ENCODE data around the gene FBXO21.

Gene FBXO21

DNA sequence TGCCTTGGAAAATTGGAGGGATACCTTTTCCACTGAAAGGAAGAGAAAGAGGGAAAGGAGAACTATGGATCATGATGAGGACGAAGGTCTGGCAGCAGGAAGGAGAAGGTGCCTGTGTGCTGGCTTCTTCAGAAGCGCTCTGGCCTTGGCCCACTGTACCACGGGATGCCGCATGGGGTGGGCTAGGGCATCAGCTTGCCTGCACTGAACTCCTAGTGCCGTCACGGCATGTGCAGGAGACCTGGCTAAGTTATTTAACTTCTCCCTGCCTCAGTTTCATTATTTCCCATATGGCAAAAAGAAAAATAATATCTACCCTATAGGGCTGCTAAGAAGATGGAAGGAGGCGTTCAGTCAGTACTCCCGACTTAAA is 28.1 kb downstream of the FBXO21 start:
- no peak for DNase-seq

DNA sequence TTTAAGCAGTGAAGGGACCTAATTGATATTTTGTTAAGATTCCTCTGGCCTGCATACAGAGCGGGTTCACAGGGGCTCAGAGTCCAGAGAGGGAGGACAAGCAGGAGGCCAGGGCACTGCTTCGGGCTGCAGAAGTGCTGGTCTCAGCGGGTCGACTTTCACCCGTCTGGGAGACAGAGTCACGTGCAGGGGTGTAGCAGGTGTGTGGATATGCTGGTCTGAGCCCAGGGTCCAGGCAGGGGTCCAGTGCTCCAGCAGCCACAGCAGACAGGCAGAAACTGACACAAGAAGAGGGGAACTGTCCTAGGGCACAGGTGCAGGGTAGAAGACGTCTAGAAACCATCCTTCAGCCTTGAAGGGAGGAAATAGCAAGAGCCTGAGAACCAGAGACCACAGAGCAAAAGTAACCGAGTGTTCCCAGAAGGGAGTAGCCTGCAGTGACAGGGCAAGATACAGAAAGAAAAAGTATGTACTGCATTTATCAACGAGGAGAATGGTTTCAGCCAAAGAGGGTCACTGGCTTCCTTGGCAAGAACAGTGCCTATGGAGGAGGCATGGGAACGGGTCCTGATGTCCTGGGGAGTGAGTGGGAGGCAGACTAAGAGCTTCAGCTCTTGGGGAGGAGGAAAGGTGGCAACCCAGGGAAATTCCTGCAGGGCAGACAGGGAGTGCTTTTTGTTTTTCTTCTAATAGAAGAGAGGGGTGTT is 28.7 kb downstream of the FBXO21 start:
- no peak for DNase-seq

DNA sequence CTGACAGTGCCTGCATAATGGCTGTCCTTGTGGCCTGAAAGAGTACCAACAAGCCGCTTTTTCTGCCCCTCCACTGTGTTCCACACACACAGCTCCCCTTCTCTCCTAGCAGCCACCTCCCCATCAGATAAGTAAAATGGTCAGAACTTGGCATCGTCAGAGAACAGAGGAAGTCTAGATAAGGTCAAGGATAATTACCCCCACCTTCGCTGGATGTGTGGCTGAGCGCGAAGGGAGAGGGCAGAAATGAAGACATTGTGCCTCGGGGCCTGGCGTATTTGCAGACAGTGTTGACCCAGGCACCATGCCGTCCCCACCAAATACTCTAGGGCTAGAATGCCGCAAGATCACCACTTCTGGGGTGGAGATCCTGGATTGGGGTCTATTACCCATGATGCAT is 30.6 kb downstream of the FBXO21 start:
- no peak for DNase-seq

DNA sequence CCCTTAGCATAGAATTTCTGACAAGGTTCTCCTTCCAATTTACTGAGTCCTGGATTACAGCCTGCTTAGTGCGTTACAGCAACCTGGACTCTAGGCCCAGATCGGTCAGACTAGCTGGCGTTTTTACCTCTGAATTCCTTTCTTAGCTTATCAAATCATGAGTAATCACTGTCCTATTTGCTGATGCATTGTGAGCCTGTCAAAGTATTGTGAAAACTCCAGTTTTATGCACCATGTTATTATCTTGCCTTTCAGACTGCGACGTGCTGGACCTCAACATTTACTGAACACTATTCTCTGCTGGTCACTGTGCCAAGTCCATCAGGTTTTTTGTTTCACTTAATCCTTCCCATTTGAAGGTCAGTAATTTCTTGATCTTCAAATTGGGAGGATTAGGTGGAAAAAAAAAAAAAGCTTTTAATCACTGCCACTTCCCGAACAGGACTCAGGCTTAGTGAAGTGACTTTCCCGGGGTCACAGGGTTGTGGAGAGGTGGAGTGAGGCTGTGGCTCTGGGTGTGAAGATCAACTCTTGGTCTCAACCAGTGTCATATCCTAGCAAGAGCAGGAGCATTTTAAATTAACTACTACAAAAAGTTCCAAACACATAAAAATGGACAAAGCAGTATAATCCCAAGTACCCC is 31.2 kb downstream of the FBXO21 start:
- no peak for DNase-seq

DNA sequence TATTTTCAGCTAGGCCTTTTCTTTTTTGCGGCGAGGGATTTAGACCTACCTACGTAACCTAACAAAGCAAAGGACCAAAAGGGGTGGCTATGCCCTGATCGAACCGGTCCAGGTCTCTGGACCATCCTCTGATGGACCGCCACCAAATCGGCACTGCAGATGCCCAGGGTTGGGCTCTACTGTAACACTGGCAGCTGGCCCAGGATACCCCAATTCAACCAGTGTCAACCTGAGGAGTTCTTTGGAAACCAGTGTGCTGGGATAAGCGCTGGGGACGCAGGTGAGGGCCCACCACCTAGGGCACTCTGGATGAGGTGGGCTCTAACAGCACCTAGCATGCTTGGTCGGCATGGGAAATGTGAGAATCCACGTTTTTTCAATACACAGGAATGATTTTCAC is 32.2 kb downstream of the FBXO21 start:
- no peak for DNase-seq

DNA sequence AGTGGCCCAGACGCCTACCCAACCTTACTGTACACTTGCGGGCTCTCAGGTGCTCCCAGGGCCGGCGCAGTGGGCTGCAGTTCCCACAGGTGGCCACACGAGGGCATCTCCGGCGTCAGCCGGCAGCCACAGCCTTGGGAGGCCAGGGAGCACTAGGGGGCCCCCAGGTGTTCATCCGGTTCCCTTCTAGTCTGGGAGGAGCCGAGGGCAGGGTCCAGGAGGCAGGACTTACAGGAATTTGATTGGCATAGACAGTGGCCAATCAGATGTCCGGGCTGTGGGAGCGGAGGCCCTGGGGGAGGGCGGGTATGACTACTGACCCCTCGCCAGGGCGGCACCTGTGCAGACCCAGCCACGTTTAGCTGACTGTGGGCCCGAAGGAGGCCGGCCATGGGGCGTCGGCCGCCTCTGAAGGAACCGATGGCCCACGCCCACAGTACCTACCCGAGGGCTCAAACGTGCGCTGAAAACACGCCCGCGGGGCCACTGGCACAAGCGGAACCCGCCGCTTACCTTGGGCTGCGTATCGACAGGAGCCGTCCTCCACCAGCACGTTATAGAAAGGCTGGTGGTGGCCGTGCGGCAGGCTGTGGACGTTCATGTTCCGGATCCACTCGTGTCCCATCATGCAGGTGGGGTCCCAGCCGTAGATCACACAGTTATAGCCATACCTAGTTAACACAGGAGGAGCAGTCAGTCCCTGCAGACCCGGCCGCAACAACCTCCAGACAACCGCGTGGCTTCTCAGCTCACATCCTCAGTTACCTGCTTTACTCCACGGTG is 34.8 kb downstream of the FBXO21 start:
- peak; percentile 71 for DNase-seq

DNA sequence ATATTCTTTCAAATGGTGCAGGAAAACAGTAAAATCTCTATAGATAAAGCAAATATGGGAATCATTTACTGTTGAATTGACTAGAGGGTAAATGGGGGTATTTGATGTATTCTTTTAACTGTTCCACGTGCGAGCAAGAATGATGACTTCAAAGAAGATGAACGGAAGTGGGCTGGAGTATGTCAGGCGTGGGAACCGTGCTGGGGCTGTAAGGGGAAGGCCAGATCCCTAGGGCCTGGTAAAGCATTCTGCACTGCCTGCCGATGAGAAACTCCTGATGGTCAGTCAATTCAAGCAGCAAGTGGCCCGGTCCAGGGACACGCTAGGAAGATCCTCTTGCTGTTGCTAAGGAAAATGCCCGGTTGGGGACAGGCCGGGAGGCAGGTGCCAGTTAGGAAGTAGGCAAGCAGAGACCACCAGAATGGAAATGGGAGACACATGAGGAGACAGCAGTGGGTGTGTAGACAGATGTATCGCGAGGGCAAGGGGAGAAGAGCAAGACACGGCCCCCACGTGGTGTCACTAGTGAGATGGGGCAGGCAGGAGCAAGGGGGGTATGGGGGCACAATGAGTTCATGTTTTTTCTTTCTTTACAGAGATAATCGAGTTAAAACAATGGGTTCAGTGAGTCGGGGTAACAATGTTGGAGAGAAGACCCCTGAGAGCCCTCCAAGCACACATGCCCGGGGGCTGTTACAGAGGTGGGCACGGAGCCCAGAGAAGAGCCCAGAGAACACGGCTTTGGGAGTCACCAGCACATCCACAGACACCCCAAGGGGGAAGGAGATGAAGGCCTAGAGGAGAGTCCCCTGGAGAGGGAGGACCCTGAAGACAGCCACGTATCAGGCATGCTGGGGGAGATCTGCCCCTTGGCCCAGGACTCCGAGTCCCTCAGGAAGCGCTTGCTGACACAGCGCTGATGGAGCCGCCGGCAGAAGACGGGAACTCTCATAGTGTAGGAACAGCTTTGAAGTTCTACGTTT is 37.2 kb downstream of the FBXO21 start:
- peak; percentile 18 for DNase-seq

DNA sequence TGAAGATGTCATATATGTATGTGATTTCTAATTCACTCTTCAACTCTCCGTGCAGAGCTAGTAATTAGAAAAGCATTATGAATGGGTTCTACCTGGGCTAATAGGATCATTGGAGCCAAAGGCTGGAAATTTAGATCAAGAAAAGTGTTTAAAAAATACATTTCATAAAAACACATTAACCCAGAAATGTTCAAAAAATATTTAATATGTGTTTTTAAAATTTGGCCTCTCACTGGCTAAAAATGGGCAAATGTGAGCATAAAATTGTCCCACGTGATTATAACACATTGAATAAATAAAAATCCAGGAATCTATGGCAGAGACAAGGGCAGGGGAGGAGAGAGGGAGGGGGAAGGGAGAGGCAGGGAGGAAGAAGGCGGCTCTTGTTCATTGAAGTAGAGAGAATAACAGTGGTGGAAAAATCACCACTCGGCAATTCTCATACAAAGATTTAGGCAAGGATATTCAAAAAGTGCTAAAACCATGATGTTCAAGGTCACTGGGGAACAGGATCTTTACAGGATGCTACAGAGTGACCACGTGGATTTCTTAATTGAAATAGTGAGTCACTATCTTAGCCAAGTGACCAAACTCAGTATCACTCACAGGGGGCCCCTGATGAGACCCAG is 38.8 kb downstream of the FBXO21 start:
- no peak for DNase-seq

DNA sequence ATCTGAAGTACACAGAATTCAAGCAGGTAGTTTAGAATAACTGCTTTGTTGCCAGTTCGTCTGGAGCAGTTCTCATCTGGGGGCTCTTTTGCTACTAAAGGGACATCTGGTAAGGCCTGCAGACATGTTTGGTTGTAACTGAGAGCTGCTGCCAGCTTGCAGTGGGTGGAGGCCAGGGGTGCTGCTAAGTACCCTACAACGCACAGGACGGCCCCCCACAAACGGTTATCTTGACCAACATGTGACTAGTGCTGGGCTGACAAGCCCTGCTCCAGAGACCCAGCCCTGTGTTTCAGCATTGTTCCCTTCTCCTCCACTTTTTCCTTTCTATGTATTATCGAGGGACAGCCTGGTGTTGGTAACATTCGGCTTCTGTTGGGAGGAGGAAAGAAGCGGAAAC is 40.8 kb downstream of the FBXO21 start:
- DNase-seq, result no peak

DNA sequence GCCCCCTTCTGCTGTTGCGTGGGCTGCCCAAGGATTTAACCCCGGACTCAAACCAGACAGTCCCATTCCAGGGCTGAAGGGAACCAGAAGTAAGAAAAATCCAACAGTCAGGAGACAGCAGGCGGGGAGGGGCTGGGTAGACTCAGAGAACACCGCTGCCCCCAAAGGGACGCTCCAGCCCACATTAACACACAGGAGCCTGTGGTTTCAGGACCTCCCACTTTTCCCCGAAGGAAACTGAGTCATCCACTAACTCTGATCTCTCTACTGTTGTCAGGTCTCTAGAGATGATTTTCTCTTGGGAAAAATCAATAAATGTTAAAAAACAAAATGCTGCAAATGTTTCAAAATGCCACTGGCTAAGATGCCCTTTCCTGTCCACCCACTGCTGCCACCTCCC is 41.6 kb downstream of the FBXO21 start:
- no peak for DNase-seq

DNA sequence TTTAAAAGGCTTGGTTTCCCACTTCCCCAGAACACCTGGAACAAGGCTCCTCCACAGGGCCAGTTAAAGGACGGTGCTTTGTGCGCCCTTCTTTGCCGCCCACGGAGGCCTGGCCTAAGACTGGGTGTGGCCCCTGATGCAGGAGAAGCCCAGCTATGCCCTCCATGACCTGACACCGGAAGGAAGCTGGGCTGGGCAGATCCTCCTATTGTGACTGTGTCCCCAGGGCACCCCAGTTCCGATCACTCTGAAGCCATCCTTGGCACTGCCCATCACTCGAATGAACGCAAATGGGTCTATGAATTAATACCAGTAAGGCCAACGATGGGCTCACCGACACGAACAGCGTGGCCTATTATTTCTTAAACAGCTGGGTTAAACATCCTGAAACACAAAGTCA is 42.6 kb downstream of the FBXO21 start:
- DNase-seq, result no peak

DNA sequence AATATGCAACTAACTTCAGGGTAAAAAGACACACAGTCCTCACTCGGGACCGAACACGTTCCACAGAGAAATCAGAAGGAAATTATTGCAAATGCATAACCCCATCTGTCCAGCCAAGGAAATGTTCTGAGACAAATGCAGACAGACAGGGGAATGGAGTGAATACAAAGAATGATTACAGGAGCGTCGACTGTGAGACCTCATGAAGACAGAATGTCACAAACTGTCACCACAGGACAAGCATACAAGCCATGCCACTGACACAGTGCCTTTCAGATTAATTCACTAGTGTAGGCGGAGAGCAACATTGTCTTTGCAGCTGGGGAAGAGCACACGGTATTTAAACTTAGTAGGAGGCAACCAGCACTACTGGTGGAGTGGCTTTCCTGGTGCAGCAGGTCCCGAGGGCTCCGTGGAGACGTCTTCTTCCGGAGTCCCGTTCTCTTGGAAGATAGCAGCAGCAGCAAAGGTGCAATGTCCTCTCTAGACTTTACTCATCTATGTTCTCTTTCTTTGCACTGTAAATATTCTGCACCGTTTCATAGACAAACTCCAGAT is 44.6 kb downstream of the FBXO21 start:
- no peak for DNase-seq

DNA sequence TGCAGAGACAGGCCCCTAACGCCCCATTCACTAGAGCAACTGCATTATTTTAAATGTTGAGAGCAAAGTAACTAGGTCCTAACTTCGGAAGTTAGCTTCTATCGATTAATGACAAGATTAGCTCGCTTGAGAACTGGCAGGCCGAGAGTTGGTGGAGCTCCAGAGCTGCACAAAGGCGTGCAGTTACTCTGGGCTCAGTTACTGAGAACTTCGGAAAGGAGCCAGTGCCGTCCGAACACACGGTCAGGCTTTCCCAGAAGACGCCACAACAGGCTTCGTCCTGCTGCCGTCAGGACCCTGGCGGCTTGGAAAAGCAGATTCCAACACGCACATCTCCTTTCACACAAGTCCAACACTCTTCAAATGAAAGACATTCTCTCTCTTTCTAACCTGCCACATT is 45.7 kb downstream of the FBXO21 start:
- DNase-seq, result no peak

DNA sequence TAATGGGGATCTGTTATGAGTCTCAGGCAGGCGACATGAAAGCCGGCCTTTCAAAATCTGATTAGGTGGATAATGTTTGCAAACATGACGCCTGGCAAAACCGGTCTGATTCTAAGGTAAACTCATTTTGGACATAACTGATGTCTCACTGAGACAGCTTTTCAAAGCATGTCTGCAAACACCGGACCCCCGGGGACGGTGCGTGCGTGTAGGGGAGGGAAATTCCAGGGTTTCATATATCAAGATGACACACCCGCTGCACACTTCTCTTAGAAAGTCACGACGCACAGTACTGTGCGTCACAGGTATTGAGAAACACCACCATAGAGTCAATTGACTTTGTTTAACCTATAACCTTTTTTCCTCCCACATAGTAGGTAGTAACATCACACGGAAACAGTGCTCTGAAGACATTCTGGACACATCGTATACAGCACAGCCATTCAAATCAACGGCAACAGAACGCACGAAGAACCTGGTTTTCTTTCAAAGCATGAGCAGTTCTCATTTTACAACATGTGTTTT is 47.2 kb downstream of the FBXO21 start:
- no peak for DNase-seq

DNA sequence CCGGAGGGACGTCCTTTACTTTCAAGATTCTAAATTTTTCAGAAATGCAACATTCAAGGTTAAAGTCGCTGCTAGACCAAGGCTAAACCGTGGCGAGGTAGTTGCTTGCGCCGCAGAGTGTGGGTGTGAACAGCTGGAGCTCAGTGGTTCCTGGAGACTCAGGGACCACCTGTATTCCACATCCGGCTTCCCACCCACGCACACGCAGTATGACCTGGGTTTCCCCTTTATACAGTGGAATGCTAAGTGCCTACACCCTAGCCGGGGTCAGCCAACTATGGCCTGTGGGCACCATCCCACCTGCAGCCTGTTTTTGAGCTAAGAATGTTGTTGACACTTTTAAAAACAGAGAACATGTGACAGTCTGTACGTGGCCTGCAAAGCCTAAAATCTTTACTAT is 48.2 kb downstream of the FBXO21 start:
- no peak for DNase-seq

DNA sequence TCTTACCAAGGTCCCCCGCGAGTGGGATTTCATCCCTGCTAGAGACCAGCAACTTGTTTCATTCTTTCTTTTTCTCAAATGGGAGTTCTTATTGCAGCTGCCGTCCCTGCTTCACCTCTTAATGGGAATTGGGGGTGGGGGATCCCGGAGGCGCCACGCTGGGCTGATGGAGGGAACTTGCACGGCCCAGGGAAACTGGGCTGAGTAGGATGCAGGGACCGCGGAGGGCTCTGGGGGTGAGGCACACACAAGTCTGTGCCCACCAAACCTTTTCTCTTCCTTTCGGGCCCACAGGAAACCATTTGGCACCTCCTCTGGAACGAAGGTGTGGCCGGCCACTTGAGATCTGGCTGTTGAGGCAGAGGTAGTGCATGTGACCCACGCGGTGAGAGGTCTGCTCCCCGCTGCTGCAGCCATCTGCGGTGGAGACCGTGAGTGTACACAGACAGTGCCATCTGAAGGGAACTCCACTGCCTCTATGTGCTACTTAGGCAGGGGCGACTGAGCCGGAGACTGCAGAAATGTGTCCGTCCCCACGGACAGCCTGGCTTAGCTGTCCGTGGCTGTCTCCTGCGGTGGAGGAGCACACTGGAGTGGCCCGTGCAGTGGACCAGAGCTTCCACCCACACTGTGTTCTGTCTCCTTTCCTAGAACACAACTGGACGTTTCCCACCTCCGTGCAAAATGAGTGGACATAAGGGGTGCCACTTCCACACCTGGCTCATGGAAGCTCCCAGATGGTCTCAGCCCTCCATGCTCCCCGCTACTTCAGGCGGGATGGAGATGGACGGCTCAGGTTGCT is 49.0 kb downstream of the FBXO21 start:
- DNase-seq, result no peak

DNA sequence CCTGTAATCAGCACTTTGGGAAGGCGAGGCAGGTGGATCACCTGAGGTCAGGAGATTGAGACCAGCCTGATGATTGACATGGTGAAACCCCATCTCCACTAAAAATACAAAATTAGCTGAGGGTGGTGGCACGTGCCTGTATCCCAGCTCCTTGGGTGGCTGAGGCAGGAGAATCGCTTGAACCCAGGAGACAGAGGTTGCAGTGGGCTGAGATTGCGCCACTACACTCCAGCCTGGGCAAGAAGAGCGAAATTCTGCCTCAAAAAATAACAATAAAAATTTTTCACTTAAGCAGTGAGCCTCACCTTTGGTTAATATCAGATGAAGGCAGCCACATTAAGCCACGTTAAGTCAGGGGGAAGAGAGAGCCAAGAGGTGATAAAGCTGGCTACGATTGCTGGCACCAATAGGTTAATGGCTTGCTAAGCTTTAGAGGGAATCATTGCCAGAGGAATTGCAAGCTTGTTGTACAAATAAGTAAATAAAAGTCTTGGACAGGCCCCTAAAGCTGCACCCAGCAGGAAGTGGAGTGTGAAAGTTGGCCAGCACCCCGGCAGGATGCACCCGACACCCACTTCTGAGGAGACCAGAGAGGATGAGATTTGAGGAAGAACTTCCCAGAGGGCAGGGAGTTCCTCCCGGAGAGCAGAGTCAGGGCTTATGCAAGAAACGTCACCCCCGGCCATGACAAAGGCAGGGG is 49.7 kb downstream of the FBXO21 start:
- no peak for DNase-seq

DNA sequence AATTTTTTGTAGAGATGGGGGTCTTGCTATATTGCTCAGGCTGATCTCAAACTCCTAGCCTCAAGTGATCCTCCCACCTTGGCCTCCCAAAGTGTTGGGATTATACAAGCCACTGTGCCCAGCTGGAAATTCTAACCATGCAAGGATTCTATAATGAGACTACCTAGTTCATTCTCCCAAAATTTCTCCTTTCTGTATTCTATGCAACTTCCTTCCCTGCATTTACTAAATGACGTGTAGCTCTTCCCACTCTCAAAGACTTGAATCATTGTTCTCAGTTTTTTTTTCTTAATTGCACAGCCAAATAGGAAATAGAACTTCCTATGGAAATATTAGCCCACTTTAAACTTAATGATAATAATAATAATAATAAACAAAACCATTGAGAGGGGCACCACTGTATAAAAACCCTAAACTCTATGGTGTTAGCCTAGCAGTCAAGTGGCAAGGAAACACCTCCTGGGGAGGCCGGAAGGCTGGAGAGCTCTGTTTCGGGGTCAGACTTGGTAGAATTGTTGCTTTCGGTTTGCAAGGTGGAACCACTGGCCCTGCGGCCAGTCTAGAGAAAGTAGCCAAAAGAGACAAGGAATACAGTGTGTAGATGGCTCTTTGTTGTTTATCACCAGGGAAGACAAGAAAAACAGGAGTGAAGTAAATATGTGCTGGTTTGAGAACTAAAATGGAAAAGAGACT is 51.1 kb downstream of the FBXO21 start:
- DNase-seq, result no peak

DNA sequence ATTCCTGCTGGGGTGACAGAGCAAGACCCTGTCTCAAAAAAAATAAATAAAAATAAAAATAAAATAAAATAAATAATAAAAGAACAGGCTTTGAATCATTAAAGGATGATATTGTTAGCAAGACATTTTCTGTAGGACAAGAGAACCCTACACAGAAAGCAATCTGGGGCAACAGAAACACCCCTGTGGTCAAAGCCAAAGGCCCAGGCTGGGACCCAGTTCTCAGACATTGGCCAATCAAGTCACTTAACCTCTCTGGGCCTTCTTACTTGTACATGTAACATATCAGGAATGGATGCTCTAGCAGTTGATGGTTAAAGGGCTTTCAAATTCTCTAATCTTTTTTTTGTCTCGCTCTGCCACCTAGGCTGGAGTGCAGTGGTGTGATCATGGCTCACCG is 55.5 kb downstream of the FBXO21 start:
- DNase-seq, result no peak

DNA sequence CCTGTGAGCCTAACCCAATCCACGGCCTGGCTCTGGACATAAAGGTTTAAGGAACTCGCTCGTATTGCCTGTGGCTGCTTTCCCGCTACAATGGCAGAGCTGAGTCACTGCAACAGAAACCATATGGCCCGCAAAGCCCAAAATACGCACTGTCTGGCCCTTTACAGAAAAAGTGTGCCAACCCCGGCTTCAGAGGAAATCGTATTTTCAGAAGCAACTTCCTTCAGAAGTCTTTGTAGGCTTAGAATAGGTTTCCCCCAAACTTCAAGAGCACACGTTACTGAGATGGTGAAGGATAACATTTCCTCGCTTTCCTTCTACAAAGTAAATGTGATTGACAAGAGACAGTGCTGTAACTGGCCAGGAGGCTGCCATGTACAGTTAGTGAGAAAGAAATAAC is 56.2 kb downstream of the FBXO21 start:
- peak; percentile 43 for DNase-seq

All from CD4-positive, alpha-beta T cell treated with Interleukin-6 for 4 hours (primary cell).